ENCODE results near the gene LONRF3. TPM values are rescaled to one million over a fixed set of nuclear protein-coding genes. Genes with fewer than 3 reads are reported as not detected.

Gene LONRF3
- total RNA-seq, 1 experiment from 2014 or later: not detected

DNA sequence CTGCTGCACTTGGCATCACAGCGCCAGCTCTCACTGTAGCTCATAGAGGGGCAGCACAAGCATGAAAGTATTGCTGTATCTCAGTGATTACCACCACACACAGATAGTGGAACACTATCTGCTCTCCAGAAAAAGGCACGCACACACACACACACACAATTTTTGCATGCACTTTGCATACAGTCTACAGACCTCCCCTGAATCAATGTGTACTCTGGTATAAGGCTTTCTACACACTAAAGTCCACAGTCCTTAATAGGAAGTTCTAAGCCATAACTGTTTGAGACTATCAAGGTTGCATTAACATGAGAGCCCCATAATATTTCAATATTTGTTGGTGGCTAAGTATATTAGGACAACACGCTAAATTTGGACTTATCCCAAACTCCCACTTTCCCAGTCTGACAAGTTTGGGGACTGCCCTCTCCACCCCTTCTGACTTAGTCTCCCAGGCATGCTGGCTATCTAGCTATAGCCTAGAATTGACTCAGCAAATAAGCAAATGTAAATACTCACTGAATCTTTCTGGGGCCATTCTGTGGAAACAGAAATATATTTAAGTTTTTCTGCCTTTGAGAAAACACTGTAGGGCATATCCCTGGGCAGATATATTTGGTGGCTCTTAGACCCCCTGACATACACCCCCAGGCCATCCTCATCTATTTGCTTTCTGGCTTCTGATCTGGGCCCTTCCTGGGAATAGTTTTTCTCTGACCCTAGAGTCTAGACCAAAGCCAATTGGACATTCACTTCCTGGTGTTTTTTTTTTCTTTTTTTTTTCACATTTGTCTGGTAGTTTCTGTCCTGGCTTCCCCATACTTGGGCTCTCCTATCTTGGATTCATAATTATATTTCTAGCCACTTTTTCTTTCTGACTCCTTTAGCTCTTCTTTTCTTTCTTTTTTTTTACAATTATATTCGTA is 62.0 kb downstream of the LONRF3 start (continued):
- no peak for TF ChIP-seq SMAD4 (CRISPR knock-in tag; IDR thresholded peaks at IDR 0.05)
- no peak for TF ChIP-seq AR (CRISPR knock-in tag; IDR thresholded peaks at IDR 0.05)
- no peak for TF ChIP-seq ETV6 (CRISPR knock-in tag; IDR thresholded peaks at IDR 0.05)
- TF ChIP-seq, protein P1, sequence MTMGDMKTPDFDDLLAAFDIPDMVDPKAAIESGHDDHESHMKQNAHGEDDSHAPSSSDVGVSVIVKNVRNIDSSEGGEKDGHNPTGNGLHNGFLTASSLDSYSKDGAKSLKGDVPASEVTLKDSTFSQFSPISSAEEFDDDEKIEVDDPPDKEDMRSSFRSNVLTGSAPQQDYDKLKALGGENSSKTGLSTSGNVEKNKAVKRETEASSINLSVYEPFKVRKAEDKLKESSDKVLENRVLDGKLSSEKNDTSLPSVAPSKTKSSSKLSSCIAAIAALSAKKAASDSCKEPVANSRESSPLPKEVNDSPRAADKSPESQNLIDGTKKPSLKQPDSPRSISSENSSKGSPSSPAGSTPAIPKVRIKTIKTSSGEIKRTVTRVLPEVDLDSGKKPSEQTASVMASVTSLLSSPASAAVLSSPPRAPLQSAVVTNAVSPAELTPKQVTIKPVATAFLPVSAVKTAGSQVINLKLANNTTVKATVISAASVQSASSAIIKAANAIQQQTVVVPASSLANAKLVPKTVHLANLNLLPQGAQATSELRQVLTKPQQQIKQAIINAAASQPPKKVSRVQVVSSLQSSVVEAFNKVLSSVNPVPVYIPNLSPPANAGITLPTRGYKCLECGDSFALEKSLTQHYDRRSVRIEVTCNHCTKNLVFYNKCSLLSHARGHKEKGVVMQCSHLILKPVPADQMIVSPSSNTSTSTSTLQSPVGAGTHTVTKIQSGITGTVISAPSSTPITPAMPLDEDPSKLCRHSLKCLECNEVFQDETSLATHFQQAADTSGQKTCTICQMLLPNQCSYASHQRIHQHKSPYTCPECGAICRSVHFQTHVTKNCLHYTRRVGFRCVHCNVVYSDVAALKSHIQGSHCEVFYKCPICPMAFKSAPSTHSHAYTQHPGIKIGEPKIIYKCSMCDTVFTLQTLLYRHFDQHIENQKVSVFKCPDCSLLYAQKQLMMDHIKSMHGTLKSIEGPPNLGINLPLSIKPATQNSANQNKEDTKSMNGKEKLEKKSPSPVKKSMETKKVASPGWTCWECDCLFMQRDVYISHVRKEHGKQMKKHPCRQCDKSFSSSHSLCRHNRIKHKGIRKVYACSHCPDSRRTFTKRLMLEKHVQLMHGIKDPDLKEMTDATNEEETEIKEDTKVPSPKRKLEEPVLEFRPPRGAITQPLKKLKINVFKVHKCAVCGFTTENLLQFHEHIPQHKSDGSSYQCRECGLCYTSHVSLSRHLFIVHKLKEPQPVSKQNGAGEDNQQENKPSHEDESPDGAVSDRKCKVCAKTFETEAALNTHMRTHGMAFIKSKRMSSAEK (CRISPR knock-in tag; IDR thresholded peaks at IDR 0.05; ENCODE audit: borderline replicate concordance): no peak
- TF ChIP-seq, protein P2, sequence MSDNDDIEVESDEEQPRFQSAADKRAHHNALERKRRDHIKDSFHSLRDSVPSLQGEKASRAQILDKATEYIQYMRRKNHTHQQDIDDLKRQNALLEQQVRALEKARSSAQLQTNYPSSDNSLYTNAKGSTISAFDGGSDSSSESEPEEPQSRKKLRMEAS (CRISPR knock-in tag; IDR thresholded peaks at IDR 0.05): no peak

DNA sequence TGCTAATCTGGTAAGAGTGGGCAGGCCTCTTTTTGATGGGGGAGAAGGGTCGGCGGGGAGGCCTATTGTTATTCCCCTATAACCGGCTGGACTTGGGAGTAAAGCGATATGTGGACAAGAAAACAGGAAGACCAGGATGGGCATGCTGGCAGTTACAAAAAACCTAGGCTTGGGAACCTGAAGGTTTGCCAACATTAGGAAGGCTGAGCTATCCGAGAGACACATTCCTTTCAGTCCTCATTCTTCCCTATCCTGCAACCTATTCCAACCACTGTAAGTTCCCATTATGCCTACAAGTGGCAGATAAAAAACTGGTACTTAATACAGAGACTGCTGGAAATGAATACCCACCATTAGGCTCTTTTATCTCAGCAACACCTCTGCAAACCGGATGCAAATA is 66.0 kb downstream of the LONRF3 start:
- no peak overlapping the region for H3K4me3 Mint-ChIP-seq
- no peaks in the 10 kb centered on the region for H3K27me3 Mint-ChIP-seq (ENCODE audit: low read depth)
- no peak overlapping the region for H3K27ac Mint-ChIP-seq
- DNase-seq (ENCODE audit: low spot score) (no peak), ATAC-seq (no peak)
- peaks cover 4% of the 10 kb centered on the region; the same call in 1 of the 2 replicates for H3K4me1 Mint-ChIP-seq
- CTCF ChIA-PET: interaction anchor here (0.5 to 1.0 kb wide), 2 partner anchors 8 to 201 kb away, joined by 3 read pairs; no protein-coding TSS in a partner anchor
- POLR2A ChIA-PET: no interaction called here
- no peaks in the 10 kb centered on the region for H3K9me3 Mint-ChIP-seq
- H3K36me3 Mint-ChIP-seq: no peaks in the 10 kb centered on the region
- TF ChIP-seq HMGA2 (CRISPR knock-in tag; IDR thresholded peaks at IDR 0.05): no peak
- TF ChIP-seq CREB1 (CRISPR knock-in tag; IDR thresholded peaks at IDR 0.05): no peak
- no peak for TF ChIP-seq CREM (CRISPR knock-in tag; IDR thresholded peaks at IDR 0.05)
- TF ChIP-seq ZNF263 (CRISPR knock-in tag; IDR thresholded peaks at IDR 0.05; ENCODE audit: low read depth): no peak
- no peak for TF ChIP-seq CBFB (CRISPR knock-in tag; IDR thresholded peaks at IDR 0.05; ENCODE audit: low read depth)
- TF ChIP-seq, protein P3, sequence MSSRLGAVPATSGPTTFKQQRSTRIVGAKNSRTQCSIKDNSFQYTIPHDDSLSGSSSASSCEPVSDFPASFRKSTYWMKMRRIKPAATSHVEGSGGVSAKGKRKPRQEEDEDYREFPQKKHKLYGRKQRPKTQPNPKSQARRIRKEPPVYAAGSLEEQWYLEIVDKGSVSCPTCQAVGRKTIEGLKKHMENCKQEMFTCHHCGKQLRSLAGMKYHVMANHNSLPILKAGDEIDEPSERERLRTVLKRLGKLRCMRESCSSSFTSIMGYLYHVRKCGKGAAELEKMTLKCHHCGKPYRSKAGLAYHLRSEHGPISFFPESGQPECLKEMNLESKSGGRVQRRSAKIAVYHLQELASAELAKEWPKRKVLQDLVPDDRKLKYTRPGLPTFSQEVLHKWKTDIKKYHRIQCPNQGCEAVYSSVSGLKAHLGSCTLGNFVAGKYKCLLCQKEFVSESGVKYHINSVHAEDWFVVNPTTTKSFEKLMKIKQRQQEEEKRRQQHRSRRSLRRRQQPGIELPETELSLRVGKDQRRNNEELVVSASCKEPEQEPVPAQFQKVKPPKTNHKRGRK (CRISPR knock-in tag; IDR thresholded peaks at IDR 0.05; ENCODE audit: borderline replicate concordance): no peak
- no peak for TF ChIP-seq ZNF396 (CRISPR knock-in tag; IDR thresholded peaks at IDR 0.05; ENCODE audit: borderline replicate concordance)
- TF ChIP-seq ZNF671 (CRISPR knock-in tag; IDR thresholded peaks at IDR 0.05): no peak
- TF ChIP-seq ZBTB43 (CRISPR knock-in tag; IDR thresholded peaks at IDR 0.05): no peak
- no peak for TF ChIP-seq NR1H2 (CRISPR knock-in tag; IDR thresholded peaks at IDR 0.05)
- no peak for TF ChIP-seq ZBTB21 (CRISPR knock-in tag; IDR thresholded peaks at IDR 0.05; ENCODE audit: borderline replicate concordance)
- no peak for TF ChIP-seq MLX (CRISPR knock-in tag; IDR thresholded peaks at IDR 0.05)
- TF ChIP-seq ZNF281 (CRISPR knock-in tag; IDR thresholded peaks at IDR 0.05): no peak
- TF ChIP-seq SP1 (CRISPR knock-in tag; conservative IDR thresholded peaks at IDR 0.05): no peak
- TF ChIP-seq MXD4 (CRISPR knock-in tag; IDR thresholded peaks at IDR 0.05; ENCODE audit: borderline replicate concordance): no peak
- no peak for TF ChIP-seq ATF3 (CRISPR knock-in tag; conservative IDR thresholded peaks at IDR 0.05)
